T-helper 17 cell (primary cell): Measurements from ENCODE around the gene ATP2B2. TPM values are rescaled to one million over a fixed set of nuclear protein-coding genes. Genes with fewer than 3 reads are reported as not detected.
"Not testable (repeated sequence)": the region's sequence is repeated elsewhere in the genome, so short reads cannot be mapped to it uniquely, and the experiment has no call there.

Source experiments
- ATAC-seq: fragments of 150-1000 bp; cut with Tn5 transposase; 2 replicates; pipeline ENCODE4 v1.10.0; 2021; ENCODE audit warnings: mild to moderate bottlenecking, moderate library complexity
- DNase-seq, 3 donors: peaks; one replicate each; pipeline versions ENCODE4 v3.0.0 to v3.0.0-alpha.2; 2020 to 2021
- H3K9me3 ChIP-seq: one replicate; pipeline ENCODE4 v1.7.0; 2013; ENCODE audit warnings: low read length, mild to moderate bottlenecking; ENCODE audit not compliant: control insufficient read depth, poor library complexity, severe bottlenecking
- H3K27ac Mint-ChIP-seq: one replicate; pipeline ENCODE4 v1.8.0; 2022; ENCODE audit warnings: mild to moderate bottlenecking, moderate library complexity, mixed read lengths
- H3K27me3 Mint-ChIP-seq: one replicate; pipeline ENCODE4 v1.8.0; 2022; ENCODE audit warnings: mixed read lengths
- H3K36me3 Mint-ChIP-seq: one replicate; pipeline ENCODE4 v1.8.0; 2022; ENCODE audit warnings: low read depth, mixed read lengths
- H3K4me1 Mint-ChIP-seq: one replicate; pipeline ENCODE4 v1.8.0; 2022; ENCODE audit warnings: mild to moderate bottlenecking, mixed read lengths
- H3K4me3 Mint-ChIP-seq: one replicate; pipeline ENCODE4 v1.8.0; 2022; ENCODE audit warnings: mild to moderate bottlenecking, moderate library complexity, mixed read lengths
- total RNA-seq, 4 donors: library from RNA in 2 of 4; stranded (reverse) in 2 of 4; gene quantifications; one replicate each; pipeline ENCODE4 v1.2.3 and lab custom pipeline; 2022 to 2026

Gene ATP2B2
- total RNA-seq, 2 donors from 2014 or later: not detected

DNA sequence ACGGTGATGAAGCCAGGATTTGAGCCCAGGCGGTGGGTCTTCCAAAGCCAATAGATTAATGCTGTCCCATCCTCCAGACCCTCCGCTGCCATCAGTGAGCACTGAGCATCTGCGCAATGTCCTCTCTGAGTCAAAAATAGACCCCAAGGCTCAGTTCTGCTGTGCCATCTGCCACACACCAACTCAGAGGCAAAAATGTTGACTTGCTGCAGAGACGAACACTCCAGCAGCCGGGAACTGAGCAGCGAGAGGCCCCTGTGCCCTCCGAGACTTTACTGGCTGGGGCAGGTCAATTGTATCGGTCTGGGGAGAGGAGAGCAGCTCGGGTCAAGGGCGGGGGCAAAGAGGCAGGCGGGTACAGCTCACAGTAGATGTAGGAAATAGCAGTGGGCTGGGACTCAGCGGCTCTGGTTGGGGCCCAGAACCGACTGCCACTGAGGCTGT lies 41.5 kb upstream of the ATP2B2 start:
- Mint-ChIP-seq H3K36me3 (no peaks in the 10 kb centered on the region), H3K4me3 (no peak overlapping the region), H3K27me3 (peaks cover 31% of the 10 kb centered on the region), H3K27ac (no peak overlapping the region), H3K4me1 (peaks cover 5% of the 10 kb centered on the region)
- DNase-seq (no peak), ATAC-seq (no peak)
- no peaks in the 10 kb centered on the region for H3K9me3 ChIP-seq

DNA sequence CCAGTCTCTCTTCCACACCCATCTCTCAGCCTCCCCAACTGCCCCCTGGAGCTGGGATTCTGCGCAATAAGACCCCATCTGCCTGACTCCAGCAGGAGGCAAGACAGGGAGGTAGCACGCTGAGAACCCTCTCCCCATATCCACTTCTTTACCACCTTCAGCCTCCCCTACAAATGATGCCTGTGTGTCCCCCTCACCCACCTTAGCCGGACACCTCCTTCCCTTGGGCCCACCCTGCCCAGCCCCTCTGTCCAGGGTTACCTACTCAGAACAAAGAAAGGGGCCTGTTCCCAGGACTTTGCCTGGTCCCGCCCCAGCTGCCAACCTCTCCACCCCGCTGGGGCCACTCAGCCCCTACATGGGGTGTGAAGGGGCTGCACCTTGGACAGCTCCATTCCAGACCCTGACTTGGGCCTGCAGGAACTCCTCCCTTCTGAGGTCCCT lies 40.8 kb upstream of the ATP2B2 start:
- no peak for DNase-seq

DNA sequence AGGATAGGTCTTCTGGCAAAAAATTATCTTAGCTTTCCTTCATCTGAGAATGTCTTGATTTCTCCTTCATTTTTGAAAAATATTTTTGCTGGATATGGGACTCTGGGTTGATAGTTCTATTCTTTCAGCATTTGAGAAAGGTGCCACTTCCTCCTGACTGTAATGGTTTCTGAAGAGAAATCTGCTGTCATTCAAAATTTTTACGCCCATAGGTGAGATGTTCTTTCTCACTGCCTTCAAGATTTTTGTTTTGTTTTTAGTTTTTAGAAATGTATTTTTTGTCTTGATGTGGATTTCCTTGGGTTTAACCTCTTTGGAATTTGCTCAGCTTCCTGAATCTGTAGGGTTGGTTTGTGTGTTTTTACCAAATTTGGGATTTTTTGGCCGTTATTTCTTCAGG lies 37.1 kb upstream of the ATP2B2 start:
- H3K27ac Mint-ChIP-seq: no peak overlapping the region
- no peaks in the 10 kb centered on the region for H3K36me3 Mint-ChIP-seq
- DNase-seq (no peak), ATAC-seq (no peak)
- no peaks in the 10 kb centered on the region for H3K4me1 Mint-ChIP-seq
- H3K4me3 Mint-ChIP-seq: no peak overlapping the region
- no peaks in the 10 kb centered on the region for H3K9me3 ChIP-seq
- H3K27me3 Mint-ChIP-seq: peaks cover 16% of the 10 kb centered on the region

More for the DNA sequence above, 40.8 kb upstream of the ATP2B2 start:
- no peak overlapping the region for H3K4me3 Mint-ChIP-seq
- H3K27me3 Mint-ChIP-seq: peaks cover 31% of the 10 kb centered on the region
- H3K4me1 Mint-ChIP-seq: peaks cover 5% of the 10 kb centered on the region
- no peaks in the 10 kb centered on the region for H3K36me3 Mint-ChIP-seq
- H3K27ac Mint-ChIP-seq: no peak overlapping the region
- no peak for ATAC-seq
- H3K9me3 ChIP-seq: no peaks in the 10 kb centered on the region

DNA sequence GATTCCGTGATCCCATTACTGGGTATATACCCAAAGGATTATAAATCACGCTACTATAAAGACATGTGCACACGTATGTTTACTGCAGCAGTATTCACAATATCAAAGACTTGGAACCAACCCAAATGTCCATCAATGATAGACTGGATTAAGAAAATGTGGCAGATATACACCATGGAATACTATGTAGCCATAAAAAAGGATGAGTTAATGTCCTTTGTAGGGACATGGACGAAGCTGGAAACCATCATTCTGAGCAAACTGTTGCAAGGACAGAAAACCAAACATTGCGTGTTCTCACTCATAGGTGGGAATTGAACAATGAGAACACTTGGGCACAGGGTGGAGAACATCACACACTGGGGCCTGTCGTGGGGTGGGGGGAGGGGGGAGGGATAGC lies 35.0 kb upstream of the ATP2B2 start:
- not testable (repeated sequence) for H3K4me3 Mint-ChIP-seq, H3K4me1 Mint-ChIP-seq

DNA sequence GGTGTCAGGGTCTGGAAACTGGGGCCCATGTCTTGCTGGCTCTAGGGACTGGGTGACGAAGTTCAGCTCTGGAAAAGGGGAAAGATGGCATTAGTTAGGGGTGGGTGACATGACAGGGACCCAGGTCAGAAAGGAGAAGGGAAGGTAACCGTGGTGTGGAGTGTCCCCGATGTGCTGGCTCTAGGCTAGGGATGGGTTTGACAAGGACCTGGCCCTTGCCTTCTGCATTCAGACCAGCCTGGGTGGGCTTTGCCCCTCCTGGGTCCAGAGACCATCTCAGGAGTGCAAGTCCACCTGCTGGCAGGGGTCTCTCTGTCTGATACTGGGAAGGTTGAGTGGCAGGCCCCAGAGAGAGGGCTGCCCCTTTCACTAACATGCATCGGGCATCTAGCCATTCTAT lies 28.7 kb upstream of the ATP2B2 start:
- no peaks in the 10 kb centered on the region for H3K9me3 ChIP-seq
- ATAC-seq: no peak
- no peaks in the 10 kb centered on the region for H3K4me1 Mint-ChIP-seq
- H3K36me3 Mint-ChIP-seq: peaks cover 3% of the 10 kb centered on the region
- DNase-seq: no peak
- no peak overlapping the region for H3K27ac Mint-ChIP-seq
- H3K4me3 Mint-ChIP-seq: no peak overlapping the region
- peaks cover 34% of the 10 kb centered on the region for H3K27me3 Mint-ChIP-seq

More for the DNA sequence above, 35.0 kb upstream of the ATP2B2 start:
- H3K27me3 Mint-ChIP-seq: peaks cover 11% of the 10 kb centered on the region
- ATAC-seq, H3K36me3 Mint-ChIP-seq, DNase-seq, H3K27ac Mint-ChIP-seq, H3K9me3 ChIP-seq: not testable (repeated sequence)

DNA sequence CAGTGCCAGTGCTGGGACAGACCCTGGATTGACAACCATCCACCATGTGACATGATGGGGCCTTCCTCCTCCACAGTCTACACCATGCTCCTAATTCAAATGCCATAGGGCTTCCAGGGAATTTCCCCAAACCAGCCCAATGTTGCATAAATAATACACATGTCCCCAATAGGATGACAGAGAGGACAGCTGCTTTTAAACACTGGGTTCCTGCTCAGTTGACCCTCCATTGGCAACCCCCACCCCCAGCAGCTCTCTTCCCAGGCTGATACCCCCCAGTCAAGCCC lies 28.3 kb upstream of the ATP2B2 start:
- no peak for DNase-seq
- no peak for ATAC-seq
- Mint-ChIP-seq H3K4me1 (no peaks in the 10 kb centered on the region), H3K4me3 (no peak overlapping the region), H3K36me3 (peaks cover 3% of the 10 kb centered on the region), H3K27ac (no peak overlapping the region), H3K27me3 (peaks cover 38% of the 10 kb centered on the region)
- H3K9me3 ChIP-seq: no peaks in the 10 kb centered on the region

DNA sequence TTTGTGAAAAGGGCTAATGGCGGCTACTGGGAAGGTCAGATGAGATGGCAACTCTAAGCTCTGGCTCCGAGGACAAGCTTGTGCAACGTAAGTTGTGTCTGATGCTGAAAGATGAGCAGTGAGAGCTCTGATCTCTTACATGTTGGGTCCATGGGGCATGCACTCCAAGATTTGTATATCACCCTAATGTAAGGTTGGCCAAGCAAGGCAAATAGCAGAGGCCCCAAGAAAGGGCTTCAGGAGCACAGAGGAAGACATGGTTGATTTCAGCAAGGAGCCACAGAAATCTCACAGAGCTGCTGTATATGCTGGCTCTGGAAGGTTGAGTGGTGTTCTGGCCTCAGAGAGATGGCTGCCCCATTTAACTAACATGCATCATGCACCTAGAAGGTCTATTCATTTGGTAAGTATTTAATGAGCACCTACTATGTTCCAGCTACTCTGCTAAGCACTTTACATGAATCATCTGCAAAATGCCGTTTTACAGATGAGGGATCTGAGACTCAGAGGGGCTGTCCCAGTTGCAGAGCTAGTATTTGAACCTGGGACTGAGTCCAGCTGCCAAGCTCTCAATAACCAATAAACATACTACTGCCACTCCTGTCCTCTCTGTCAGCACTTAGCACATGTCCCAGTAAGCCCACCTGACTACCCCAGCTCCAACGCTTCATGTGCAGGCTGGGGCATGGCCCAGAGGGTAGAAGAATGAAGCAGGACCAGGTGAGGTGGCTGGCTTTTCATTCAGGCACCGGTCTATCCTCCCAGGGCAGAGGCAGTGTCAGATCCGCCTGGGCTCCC lies 27.8 kb upstream of the ATP2B2 start:
- ATAC-seq: no peak

DNA sequence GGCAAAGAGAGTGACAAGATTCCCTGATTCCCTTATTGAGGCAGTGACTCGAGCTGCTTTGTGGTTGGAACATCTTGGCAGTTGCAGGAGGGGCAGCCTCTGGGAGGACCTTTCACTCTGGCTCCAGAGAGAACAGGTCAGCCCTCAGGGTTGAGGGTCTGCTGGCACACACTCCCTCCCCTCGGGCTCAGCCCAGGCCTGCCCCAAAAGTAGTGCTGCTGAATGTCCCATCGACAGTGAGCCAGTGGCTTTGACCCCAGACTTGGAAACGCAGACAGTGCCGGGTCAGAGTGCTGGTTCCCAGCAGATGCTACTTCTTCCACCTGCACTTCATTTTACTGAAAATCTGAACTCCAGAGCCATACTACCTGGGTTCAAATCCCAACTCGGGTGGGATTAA lies 25.6 kb upstream of the ATP2B2 start:
- no peaks in the 10 kb centered on the region for H3K9me3 ChIP-seq
- ATAC-seq (no peak), DNase-seq (no peak)
- H3K4me3 Mint-ChIP-seq: no peak overlapping the region
- peaks cover 3% of the 10 kb centered on the region for H3K36me3 Mint-ChIP-seq
- H3K27me3 Mint-ChIP-seq: peaks cover 51% of the 10 kb centered on the region
- no peaks in the 10 kb centered on the region for H3K4me1 Mint-ChIP-seq
- no peak overlapping the region for H3K27ac Mint-ChIP-seq

More for the DNA sequence above, 27.8 kb upstream of the ATP2B2 start:
- no peak overlapping the region for H3K27ac Mint-ChIP-seq
- no peaks in the 10 kb centered on the region for H3K9me3 ChIP-seq
- no peaks in the 10 kb centered on the region for H3K4me1 Mint-ChIP-seq
- H3K36me3 Mint-ChIP-seq: peaks cover 3% of the 10 kb centered on the region
- no peak for DNase-seq
- peaks cover 43% of the 10 kb centered on the region for H3K27me3 Mint-ChIP-seq
- H3K4me3 Mint-ChIP-seq: no peak overlapping the region

DNA sequence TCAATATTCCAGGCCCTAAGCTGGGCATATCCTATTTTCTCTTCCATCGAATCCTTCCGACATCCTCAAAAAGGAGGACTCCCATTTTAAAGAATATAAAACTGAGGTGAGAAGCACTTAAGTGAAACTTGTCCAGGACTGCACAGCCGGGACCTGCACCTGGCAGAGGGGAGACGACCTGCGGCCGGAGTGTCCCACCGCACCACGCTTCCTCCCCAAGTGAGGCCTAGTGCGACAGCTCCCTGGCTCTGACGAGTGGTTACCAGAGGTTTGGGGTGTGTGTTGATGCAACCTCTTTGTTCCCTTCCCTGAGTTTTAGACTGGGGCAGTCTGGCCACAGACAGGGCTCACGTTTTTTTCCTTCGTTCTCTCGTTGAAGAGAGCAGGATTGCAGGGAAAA lies 24.9 kb upstream of the ATP2B2 start:
- Mint-ChIP-seq H3K4me1 (no peaks in the 10 kb centered on the region), H3K27me3 (peaks cover 54% of the 10 kb centered on the region), H3K36me3 (peaks cover 2% of the 10 kb centered on the region), H3K27ac (no peak overlapping the region), H3K4me3 (no peak overlapping the region)
- ATAC-seq (no peak), DNase-seq (no peak)
- H3K9me3 ChIP-seq: no peaks in the 10 kb centered on the region

DNA sequence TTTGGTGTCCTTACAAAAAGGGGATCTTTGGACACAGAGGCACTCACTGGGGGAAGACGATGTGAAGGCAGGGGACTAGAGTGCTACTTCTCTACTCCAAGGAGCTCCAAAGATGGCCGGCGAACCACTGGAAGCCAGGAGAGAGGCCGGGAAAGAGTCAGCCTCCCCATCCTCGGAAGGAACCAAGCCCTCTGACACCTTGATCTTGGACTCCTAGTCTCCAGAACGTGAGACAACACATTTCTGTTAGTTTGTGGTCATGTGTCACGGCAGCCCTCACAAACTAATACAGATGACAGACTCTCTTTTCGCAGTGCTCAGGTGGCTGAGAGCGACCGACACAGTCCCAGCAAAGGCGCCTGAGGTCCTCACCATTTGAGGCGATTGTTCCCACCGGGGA lies 24.4 kb upstream of the ATP2B2 start:
- no peak for ATAC-seq
- Mint-ChIP-seq H3K27ac (no peak overlapping the region), H3K27me3 (peaks cover 58% of the 10 kb centered on the region)

DNA sequence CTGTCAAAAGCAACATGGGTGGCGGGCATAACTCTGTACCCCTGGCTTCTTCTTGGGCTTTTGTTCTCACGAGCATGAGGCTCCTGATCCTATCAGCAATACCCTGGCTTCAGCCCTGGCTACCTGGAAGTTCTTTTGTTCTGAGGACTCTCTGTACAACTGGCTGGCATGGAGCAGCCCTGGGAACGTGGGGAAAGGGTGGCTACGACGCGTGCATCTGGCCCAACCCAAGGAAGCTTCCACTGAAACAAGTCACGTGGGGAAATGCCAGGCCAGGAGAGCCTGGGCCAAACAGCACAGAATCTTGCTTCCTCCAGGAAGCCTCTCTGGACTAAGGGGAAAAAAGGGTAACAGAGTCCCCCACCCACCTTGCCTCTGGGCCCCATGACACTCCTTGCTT lies 22.7 kb upstream of the ATP2B2 start:
- no peaks in the 10 kb centered on the region for H3K36me3 Mint-ChIP-seq
- no peak overlapping the region for H3K27ac Mint-ChIP-seq
- no peak for DNase-seq
- no peak overlapping the region for H3K4me3 Mint-ChIP-seq
- H3K9me3 ChIP-seq: no peaks in the 10 kb centered on the region
- peaks cover 69% of the 10 kb centered on the region for H3K27me3 Mint-ChIP-seq
- no peaks in the 10 kb centered on the region for H3K4me1 Mint-ChIP-seq
- ATAC-seq: no peak

More for the DNA sequence above, 24.4 kb upstream of the ATP2B2 start:
- no peak overlapping the region for H3K4me3 Mint-ChIP-seq
- H3K9me3 ChIP-seq: no peaks in the 10 kb centered on the region
- DNase-seq: no peak
- peaks cover 2% of the 10 kb centered on the region for H3K36me3 Mint-ChIP-seq
- no peaks in the 10 kb centered on the region for H3K4me1 Mint-ChIP-seq

DNA sequence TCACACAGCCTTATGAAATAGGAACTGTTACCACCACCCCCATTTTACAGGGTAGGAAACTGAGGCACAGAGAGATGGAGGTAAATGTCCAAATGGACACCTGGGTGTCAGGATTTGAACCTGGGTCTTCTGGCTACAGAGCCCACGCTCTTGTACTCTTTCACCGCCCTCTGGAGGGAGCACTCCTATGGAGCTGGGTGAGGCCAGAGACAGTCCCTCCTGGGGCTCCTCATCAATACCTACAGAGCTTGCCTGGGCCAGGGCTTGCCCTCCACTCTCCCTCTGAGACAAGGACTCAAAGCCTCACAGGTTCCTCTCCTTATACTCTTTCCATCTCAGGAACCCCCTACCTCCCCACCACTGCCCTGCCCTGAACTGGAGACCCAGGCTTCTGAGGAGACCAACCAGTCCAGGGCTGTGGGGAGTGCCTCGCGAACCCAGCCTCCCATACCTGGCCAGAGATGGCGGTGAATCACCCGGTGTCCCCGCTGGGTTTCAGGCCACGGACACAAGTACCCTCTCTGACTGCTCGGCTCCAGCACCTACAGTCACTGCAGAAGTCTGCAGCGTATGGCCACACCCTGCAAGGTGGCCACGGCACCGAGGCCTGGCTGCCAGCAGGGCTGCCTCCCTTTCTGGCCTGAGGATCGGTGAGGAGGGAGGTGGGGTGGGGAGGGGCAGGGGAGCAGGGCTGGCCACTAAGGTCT lies 22.1 kb upstream of the ATP2B2 start:
- no peak for ATAC-seq
- Mint-ChIP-seq H3K4me1 (no peaks in the 10 kb centered on the region), H3K4me3 (no peak overlapping the region), H3K27ac (no peak overlapping the region), H3K27me3 (peaks cover 72% of the 10 kb centered on the region), H3K36me3 (no peaks in the 10 kb centered on the region)
- no peaks in the 10 kb centered on the region for H3K9me3 ChIP-seq
- DNase-seq: no peak

DNA sequence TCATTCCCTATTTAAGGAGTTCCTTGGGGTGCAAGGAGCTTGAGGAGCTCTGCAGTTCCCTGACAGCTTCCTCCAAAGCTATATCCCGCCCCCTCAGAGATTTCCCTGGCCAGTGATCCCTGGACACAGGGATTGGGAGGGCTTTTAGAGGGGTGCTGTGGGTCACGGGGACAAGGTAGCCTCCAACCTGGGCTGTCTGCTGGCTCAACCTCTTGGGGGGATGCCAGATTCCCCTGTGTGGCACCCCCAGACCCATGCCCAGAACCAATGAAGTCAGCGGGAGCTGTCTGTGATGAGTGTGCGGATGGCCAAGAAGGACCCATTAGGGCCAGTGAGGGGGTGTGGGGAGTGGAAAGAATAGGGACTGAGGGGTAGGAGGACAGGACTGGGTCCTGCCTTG lies 21.0 kb upstream of the ATP2B2 start:
- H3K27me3 Mint-ChIP-seq: peaks cover 76% of the 10 kb centered on the region
- H3K36me3 Mint-ChIP-seq: no peaks in the 10 kb centered on the region
- H3K9me3 ChIP-seq: no peaks in the 10 kb centered on the region
- no peak for ATAC-seq
- H3K4me3 Mint-ChIP-seq: no peak overlapping the region
- no peaks in the 10 kb centered on the region for H3K4me1 Mint-ChIP-seq
- H3K27ac Mint-ChIP-seq: no peak overlapping the region
- DNase-seq: no peak
